OCI-LY7 (cell line): ENCODE results near the gene CNTNAP5. TPM values are rescaled to one million over a fixed set of nuclear protein-coding genes. Genes with fewer than 3 reads are reported as not detected.

Source experiments
- BruUV-seq: library from RNA; stranded (reverse); fragments of 400-500 nt; replicated peaks from 2 replicates; lab custom pipeline; 2021; lab: Mats Ljungman, UMichigan
- CTCF ChIA-PET: fragments of 300-600 bp; sonication (Branson Sonifier 250); formaldehyde crosslinking; loops from one replicate; lab custom pipeline; 2022; ENCODE audit warnings: antibody characterized with exemption; ENCODE audit not compliant: unreplicated experiment; lab: Charles Lee
- POLR2A ChIA-PET: fragments of 300-600 bp; sonication (Branson Sonifier 250); formaldehyde crosslinking; loops from one replicate; lab custom pipeline; 2022; ENCODE audit warnings: antibody characterized with exemption; lab: Charles Lee
- DNase-seq: peaks from one replicate; pipeline ENCODE4 v3.0.0-alpha.2; 2015; ENCODE audit warnings: low spot score
- H2AFZ ChIP-seq: fragments of 200-600 bp; sonication (generic), shearing (Covaris generic); 2 replicates; pipeline ENCODE4 v1.6.1; 2014; ENCODE audit warnings: mild to moderate bottlenecking, antibody characterized with exemption, low read length, moderate library complexity
- H3K27ac ChIP-seq: fragments of 200-600 bp; sonication (generic); 2 replicates; pipeline ENCODE4 v1.5.1; 2014; ENCODE audit warnings: mixed run types, low read depth, mild to moderate bottlenecking, moderate library complexity, low read length, inconsistent platforms; ENCODE audit not compliant: poor library complexity, severe bottlenecking
- H3K36me3 ChIP-seq: fragments of 200-600 bp; sonication (generic); 2 replicates; pipeline ENCODE4 v1.6.1; 2014; ENCODE audit warnings: mild to moderate bottlenecking, antibody characterized with exemption, low read length, moderate library complexity, mixed read lengths; ENCODE audit not compliant: insufficient read depth
- H3K4me1 ChIP-seq: fragments of 200-600 bp; sonication (generic); 2 replicates; pipeline ENCODE4 v1.5.1; 2014; ENCODE audit warnings: mild to moderate bottlenecking, low read length; ENCODE audit not compliant: insufficient read depth, poor library complexity, severe bottlenecking
- H3K4me2 ChIP-seq: fragments of 200-600 bp; sonication (generic); 2 replicates; pipeline ENCODE4 v1.6.1; 2014; ENCODE audit warnings: mild to moderate bottlenecking, low read length
- H3K4me3 ChIP-seq: fragments of 200-600 bp; sonication (generic); 2 replicates; pipeline ENCODE4 v1.5.1; 2014; ENCODE audit warnings: mild to moderate bottlenecking, low read depth, low read length; ENCODE audit not compliant: poor library complexity, severe bottlenecking
- H3K79me2 ChIP-seq: fragments of 200-600 bp; sonication (generic); 2 replicates; pipeline ENCODE4 v1.6.1; 2016; ENCODE audit warnings: low read depth, mild to moderate bottlenecking, low read length, moderate library complexity, mixed read lengths; ENCODE audit not compliant: insufficient read depth
- H3K9me2 ChIP-seq: fragments of 200-600 bp; sonication (generic); 2 replicates; pipeline ENCODE4 v1.6.1; 2016; ENCODE audit warnings: mild to moderate bottlenecking, low read length, mixed read lengths; ENCODE audit not compliant: insufficient read depth
- H3K9me3 ChIP-seq: fragments of 200-600 bp; sonication (generic); 2 replicates; pipeline ENCODE4 v1.6.1; 2014; ENCODE audit warnings: mild to moderate bottlenecking, mixed run types, low read length, mixed read lengths
- H4K20me1 ChIP-seq: fragments of 200-600 bp; sonication (generic); 2 replicates; pipeline ENCODE4 v1.6.1; 2014; ENCODE audit warnings: mild to moderate bottlenecking, antibody characterized with exemption, low read length, moderate library complexity, mixed read lengths; ENCODE audit not compliant: insufficient read depth
- EZH2phosphoT487 ChIP-seq: fragments of 200-600 bp; sonication (generic); IDR thresholded peaks from 2 replicates; pipeline ENCODE4 v1.6.1; 2018; ENCODE audit warnings: low read depth, borderline replicate concordance, mild to moderate bottlenecking, mixed run types, antibody characterized with exemption, low read length, moderate library complexity, mixed read lengths
- intact Hi-C: fragments of 100-400 bp; cut with micrococcal nuclease; formaldehyde crosslinking; loops from one replicate; pipeline ENCODE4 v1.10.0; 2022; ENCODE audit not compliant: unreplicated experiment
- total RNA-seq, 2 experiments: library from RNA; depleted of rRNA in 1 of 2; stranded (reverse); fragments of >200 nt in 1 of 2; shearing (Covaris generic) in 1 of 2; gene quantifications; 2 replicates each; pipeline ENCODE4 v1.2.3, GENCODE V29; 2014 to 2022
- TF ChIP-seq, protein P1 (sequence below): fragments of 200-600 bp; sonication (generic); conservative IDR thresholded peaks from 2 replicates; pipeline ENCODE4 v1.5.1; 2014; ENCODE audit warnings: mild to moderate bottlenecking, antibody characterized with exemption, low read length, moderate library complexity, mixed read lengths

Gene CNTNAP5
- total RNA-seq, 2 experiments from 2014 or later: not detected

DNA sequence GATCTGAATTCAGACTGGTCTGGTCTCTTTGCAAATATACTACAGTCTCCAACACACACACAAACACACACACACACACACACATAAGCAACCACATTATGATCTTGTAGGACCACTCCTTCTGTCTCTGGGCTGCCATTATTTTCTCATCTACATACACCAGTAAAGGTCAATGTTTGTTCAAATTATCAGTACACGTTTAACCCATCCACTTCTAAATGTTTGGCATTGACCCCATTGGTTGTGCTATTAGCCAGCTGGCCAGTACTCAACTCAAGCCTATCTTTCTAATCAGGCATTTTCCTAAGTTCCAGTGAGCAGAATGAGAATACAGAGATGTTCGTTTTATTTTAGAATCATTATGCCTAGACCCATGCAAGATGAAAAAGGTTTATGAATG, 186.4 kb downstream of the CNTNAP5 start:
- TF ChIP-seq, protein P1, sequence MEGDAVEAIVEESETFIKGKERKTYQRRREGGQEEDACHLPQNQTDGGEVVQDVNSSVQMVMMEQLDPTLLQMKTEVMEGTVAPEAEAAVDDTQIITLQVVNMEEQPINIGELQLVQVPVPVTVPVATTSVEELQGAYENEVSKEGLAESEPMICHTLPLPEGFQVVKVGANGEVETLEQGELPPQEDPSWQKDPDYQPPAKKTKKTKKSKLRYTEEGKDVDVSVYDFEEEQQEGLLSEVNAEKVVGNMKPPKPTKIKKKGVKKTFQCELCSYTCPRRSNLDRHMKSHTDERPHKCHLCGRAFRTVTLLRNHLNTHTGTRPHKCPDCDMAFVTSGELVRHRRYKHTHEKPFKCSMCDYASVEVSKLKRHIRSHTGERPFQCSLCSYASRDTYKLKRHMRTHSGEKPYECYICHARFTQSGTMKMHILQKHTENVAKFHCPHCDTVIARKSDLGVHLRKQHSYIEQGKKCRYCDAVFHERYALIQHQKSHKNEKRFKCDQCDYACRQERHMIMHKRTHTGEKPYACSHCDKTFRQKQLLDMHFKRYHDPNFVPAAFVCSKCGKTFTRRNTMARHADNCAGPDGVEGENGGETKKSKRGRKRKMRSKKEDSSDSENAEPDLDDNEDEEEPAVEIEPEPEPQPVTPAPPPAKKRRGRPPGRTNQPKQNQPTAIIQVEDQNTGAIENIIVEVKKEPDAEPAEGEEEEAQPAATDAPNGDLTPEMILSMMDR: no peak
- TF ChIP-seq EZH2phosphoT487: no peak
- intact Hi-C loops: no loop called here
- H4K20me1 ChIP-seq: no peaks in the 10 kb centered on the region
- H3K9me2 ChIP-seq: no peaks in the 10 kb centered on the region
- H3K4me1 ChIP-seq: no peaks in the 10 kb centered on the region
- no peak overlapping the region for H2AFZ ChIP-seq
- ChIA-PET CTCF (no interaction called here), POLR2A (no interaction called here)
- no peaks in the 10 kb centered on the region for H3K79me2 ChIP-seq
- no peaks in the 10 kb centered on the region for H3K36me3 ChIP-seq
- no TSS peak for BruUV-seq
- H3K27ac ChIP-seq: no peak overlapping the region
- no peaks in the 10 kb centered on the region for H3K9me3 ChIP-seq
- H3K4me3 ChIP-seq: no peak overlapping the region
- H3K4me2 ChIP-seq: no peak overlapping the region
- no peak for DNase-seq

DNA sequence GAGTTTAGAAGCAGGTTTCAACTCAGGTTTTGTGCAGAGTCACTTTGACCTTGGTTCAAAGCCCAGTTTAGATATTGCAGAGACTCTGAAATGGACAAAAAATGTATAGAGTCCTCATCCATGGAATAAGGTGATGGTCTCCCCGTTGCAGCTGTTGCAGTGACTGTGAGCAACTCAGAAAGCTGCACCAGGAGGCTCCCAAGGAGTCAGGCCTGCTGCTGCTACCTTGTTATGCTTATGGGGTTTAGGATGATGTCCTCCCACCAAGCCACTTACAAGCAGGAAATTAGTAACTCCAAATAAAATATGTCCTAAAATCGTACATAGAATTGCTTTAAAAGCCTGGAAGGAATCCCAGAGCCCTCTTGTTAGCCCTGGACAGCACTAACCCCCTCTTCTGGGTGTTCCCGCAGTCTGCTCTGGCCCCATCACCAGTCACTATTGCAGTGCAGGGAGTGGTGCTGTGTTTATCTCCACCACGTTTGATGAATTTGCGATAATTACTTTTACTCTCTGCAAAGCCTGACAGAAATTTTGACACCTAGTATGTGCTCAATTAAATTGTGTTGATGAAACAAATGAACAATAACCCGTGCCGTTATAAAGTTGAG, 189.0 kb downstream of the CNTNAP5 start:
- Histone ChIP-seq H4K20me1 (no peaks in the 10 kb centered on the region), H3K9me3 (no peaks in the 10 kb centered on the region), H3K4me2 (no peak overlapping the region), H3K4me1 (no peaks in the 10 kb centered on the region), H3K79me2 (no peaks in the 10 kb centered on the region), H3K9me2 (no peaks in the 10 kb centered on the region), H3K27ac (no peak overlapping the region), H3K4me3 (no peak overlapping the region), H3K36me3 (no peaks in the 10 kb centered on the region), H2AFZ (no peak overlapping the region)
- CTCF ChIA-PET: no interaction called here
- intact Hi-C loops: no loop called here
- BruUV-seq: no TSS peak
- POLR2A ChIA-PET: no interaction called here
- DNase-seq: no peak
- no peak for TF ChIP-seq EZH2phosphoT487
- TF ChIP-seq, protein P1: no peak

DNA sequence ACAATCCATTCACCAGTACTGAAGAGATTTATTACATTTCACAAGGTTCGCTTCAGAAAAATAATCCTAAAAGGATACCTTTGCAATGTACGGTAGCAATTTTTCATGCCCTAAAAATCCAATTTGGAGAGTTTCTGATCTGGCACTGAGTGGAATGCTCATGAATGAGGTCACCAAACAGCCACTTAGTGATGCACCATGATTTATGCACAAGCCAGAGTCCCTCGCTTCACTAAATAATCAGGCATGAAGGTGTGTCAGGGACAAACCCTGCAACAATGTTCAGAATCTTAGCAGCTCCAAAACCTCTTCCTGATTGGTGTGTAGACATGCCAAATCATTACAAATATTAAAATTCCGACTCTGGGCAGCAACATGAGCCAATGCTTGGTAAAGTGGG, 221.1 kb downstream of the CNTNAP5 start:
- TF ChIP-seq, protein P1: no peak
- TF ChIP-seq EZH2phosphoT487: no peak
- no peaks in the 10 kb centered on the region for H4K20me1 ChIP-seq
- H2AFZ ChIP-seq: no peak overlapping the region
- no peak for DNase-seq
- BruUV-seq: no TSS peak
- no peaks in the 10 kb centered on the region for H3K9me3 ChIP-seq
- H3K27ac ChIP-seq: no peak overlapping the region
- no peaks in the 10 kb centered on the region for H3K9me2 ChIP-seq
- intact Hi-C loops: no loop called here
- no peak overlapping the region for H3K4me3 ChIP-seq
- no peak overlapping the region for H3K4me2 ChIP-seq
- ChIA-PET POLR2A (no interaction called here), CTCF (no interaction called here)
- H3K79me2 ChIP-seq: no peaks in the 10 kb centered on the region
- H3K36me3 ChIP-seq: no peaks in the 10 kb centered on the region
- H3K4me1 ChIP-seq: no peaks in the 10 kb centered on the region
